M059J (cell line): ENCODE results near the gene UTS2R. TPM values are rescaled to one million over a fixed set of nuclear protein-coding genes. Genes with fewer than 3 reads are reported as not detected.

Experiments used
- total RNA-seq: library from RNA; depleted of rRNA; stranded (reverse); fragments of >200 nt; shearing (Covaris generic); gene quantifications from 2 replicates; pipeline ENCODE4 v1.2.3, GENCODE V29; 2014; rRNA removed

UTS2R gene
- total RNA-seq, 1 experiment from 2014 or later: not detected

Other genes starting within 250 kb of the UTS2R start
- 0.91 and 3.4 TPM in 2 replicates for gene CCDC57, start 158.9 kb upstream of the UTS2R start, total RNA-seq
- 48.1 and 84.8 TPM in 2 replicates for gene SLC16A3, start 142.7 kb upstream of the UTS2R start, total RNA-seq
- gene CSNK1D, start 98.1 kb upstream of the UTS2R start, total RNA-seq: 41.6 and 43.7 TPM in 2 replicates
- not detected in 2 replicates for gene CD7, start 54.2 kb upstream of the UTS2R start, total RNA-seq
- 30.2 and 41.0 TPM in 2 replicates for gene SECTM1, start 38.0 kb upstream of the UTS2R start, total RNA-seq
- gene TEX19, start 12.5 kb upstream of the UTS2R start, total RNA-seq: 0.05 TPM in 1 of 2 replicates, not detected in the other
- gene HEXD, start 46.6 kb downstream of the UTS2R start, total RNA-seq: 4.6 and 7.3 TPM in 2 replicates
- gene OGFOD3, start 46.8 kb downstream of the UTS2R start, total RNA-seq: 34.5 and 57.7 TPM in 2 replicates
- 45.1 and 55.5 TPM in 2 replicates for gene CYBC1, start 79.0 kb downstream of the UTS2R start, total RNA-seq
- 68.2 and 84.2 TPM in 2 replicates for gene NARF, start 87.0 kb downstream of the UTS2R start, total RNA-seq
- gene FOXK2, start 148.0 kb downstream of the UTS2R start, total RNA-seq: 21.4 and 30.7 TPM in 2 replicates